Muscle layer of duodenum (tissue), 2 donors: ENCODE data around the gene ARFGEF3.

Source experiments
- H3K27ac ChIP-seq: one replicate; pipeline ENCODE4 v1.7.0; 2013; ENCODE audit warnings: mild to moderate bottlenecking, low read length
- H3K27me3 ChIP-seq: one replicate; pipeline ENCODE4 v1.7.0; 2013; ENCODE audit warnings: low read depth, mild to moderate bottlenecking, control low read depth, low read length
- H3K36me3 ChIP-seq, 2 donors: one replicate each; pipeline ENCODE4 v1.7.0; 2013; ENCODE audit warnings: low read length in 2 of 2, control low read depth in 1 of 2, mild to moderate bottlenecking in 1 of 2; ENCODE audit not compliant: insufficient read depth in 2 of 2, control insufficient read depth in 1 of 2
- H3K4me1 ChIP-seq, 2 donors: one replicate each; pipeline ENCODE4 v1.7.0; 2013; ENCODE audit warnings: low read length in 2 of 2, mild to moderate bottlenecking in 2 of 2, control low read depth in 1 of 2, moderate library complexity in 1 of 2; ENCODE audit not compliant: insufficient read depth in 2 of 2, control insufficient read depth in 1 of 2
- H3K4me3 ChIP-seq, 2 donors: one replicate each; pipeline ENCODE4 v1.7.0; 2013; ENCODE audit warnings: low read length in 2 of 2, low read depth in 1 of 2, mild to moderate bottlenecking in 1 of 2
- H3K9me3 ChIP-seq, 2 donors: one replicate each; pipeline ENCODE4 v1.7.0; 2013; ENCODE audit warnings: low read length in 2 of 2, control low read depth in 1 of 2, mild to moderate bottlenecking in 1 of 2; ENCODE audit not compliant: control insufficient read depth in 1 of 2
- donor health status: healthy.

The ARFGEF3 gene

DNA sequence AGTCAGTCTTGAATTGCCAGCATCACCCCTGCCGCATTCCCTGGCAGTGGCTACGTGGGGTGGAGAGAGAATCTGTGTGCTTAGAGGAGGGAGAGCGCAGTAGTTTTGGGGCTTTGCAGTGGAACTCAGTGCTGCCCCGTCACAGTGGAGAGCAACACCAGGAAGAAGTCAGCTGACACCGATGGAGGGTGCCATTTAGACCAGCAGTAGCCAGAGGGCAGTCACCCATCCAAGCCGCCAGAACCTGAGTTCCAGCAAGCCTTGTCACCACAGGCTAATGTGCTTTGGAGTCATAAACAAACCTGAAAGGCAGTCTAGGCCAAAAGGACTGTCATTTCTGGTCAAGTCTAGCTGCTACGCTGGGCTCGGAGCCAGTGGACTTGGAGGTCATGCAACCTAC, 32.5 kb upstream of the ARFGEF3 start:
- no peak overlapping the region for H3K27ac ChIP-seq
- no peaks in the 10 kb centered on the region for H3K27me3 ChIP-seq
- no peak overlapping the region for H3K4me3 ChIP-seq

DNA sequence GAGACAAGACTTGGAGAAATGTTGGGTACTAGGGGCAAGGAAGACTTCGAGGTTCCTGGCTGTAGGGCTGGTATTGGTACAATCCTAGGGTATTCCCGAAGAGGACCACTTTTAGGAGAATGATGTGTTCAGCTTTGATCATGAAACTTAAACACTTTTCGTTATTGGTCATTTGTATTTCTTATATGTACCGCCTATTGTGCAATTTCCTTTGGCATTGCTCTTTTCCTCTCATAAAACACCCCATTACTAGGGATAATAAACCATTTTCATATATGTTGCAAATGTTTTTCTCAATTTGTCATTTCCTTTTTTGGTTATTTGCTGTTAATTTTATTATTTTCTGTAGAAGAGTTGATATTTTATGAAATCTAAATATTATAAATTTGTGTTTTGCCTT, 18.9 kb upstream of the ARFGEF3 start:
- Histone ChIP-seq H3K27me3 (no peaks in the 10 kb centered on the region), H3K4me3 (no peak overlapping the region), H3K27ac (no peak overlapping the region), H3K9me3 (no peaks in the 10 kb centered on the region), H3K36me3 (no peaks in the 10 kb centered on the region), H3K4me1 (no peaks in the 10 kb centered on the region)

More for the DNA sequence above, 32.5 kb upstream of the ARFGEF3 start:
- Histone ChIP-seq H3K4me1 (no peaks in the 10 kb centered on the region), H3K36me3 (no peaks in the 10 kb centered on the region), H3K9me3 (no peaks in the 10 kb centered on the region)

DNA sequence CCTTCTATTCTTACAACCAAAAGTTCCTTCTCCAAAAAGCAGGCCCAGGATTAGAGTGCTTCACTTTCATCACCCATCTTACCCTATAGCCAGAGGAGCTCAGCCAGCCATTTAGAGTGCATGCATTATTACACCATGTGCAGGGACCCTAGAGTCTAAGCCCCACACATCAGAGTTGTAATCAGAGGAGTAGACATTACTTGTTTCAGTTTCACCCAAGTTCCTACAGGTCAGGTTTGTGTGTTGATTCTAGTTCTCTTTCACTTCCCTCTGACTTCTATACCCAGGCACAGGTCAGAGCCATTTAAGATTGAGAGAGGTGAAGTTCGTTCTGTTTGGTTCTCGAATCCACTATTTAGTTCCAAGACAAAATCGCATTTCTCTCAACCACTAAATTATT, 16.3 kb upstream of the ARFGEF3 start:
- H3K27ac ChIP-seq: no peak overlapping the region
- H3K4me3 ChIP-seq: no peak overlapping the region
- H3K9me3 ChIP-seq: no peaks in the 10 kb centered on the region
- no peaks in the 10 kb centered on the region for H3K4me1 ChIP-seq
- no peaks in the 10 kb centered on the region for H3K36me3 ChIP-seq
- H3K27me3 ChIP-seq: no peaks in the 10 kb centered on the region

DNA sequence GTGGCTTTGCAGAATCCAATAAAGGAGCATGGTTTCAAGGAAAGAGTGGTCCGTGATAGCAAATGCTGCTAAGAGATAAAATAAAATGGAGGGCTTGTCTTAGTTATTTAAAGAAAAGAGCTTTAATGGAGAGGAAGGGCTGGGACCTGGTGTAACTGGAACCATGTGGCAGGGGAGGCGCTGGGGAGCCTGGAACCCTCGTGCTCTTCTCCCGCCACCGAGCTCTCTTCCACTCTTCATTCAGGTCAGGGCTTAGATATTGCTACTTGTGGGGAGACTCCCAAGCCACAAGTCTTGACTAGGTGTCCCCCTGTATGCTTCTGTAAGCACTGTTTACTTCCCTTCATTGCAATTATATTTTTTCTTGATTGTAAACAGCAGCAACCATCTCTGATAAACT, 15.2 kb upstream of the ARFGEF3 start:
- Histone ChIP-seq H3K9me3 (no peaks in the 10 kb centered on the region), H3K36me3 (no peaks in the 10 kb centered on the region), H3K27me3 (no peaks in the 10 kb centered on the region), H3K4me3 (no peak overlapping the region), H3K27ac (no peak overlapping the region), H3K4me1 (no peaks in the 10 kb centered on the region)

DNA sequence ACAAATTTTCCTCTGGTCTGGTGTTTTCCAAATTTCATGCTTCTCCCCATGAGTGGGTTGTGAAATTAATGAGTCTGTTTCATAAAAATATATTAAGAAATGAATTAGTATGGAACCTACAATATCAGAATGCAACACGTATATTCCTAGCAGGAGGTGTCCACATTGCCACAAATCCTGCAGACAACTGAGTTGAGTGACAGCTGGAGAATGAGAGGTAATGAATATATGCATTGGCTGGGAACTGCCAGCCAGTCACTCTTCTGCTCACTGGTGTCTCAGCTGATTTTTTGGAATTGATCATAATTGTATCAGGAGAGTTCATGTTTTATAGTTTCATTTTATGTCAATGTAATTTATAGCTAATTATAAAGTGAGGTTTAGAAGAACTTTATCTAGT, 6.3 kb upstream of the ARFGEF3 start:
- H3K9me3 ChIP-seq: no peaks in the 10 kb centered on the region
- H3K36me3 ChIP-seq: no peaks in the 10 kb centered on the region
- H3K4me1 ChIP-seq: no peaks in the 10 kb centered on the region
- no peak overlapping the region for H3K4me3 ChIP-seq
- peaks cover 6% of the 10 kb centered on the region for H3K27me3 ChIP-seq
- H3K27ac ChIP-seq: no peak overlapping the region

DNA sequence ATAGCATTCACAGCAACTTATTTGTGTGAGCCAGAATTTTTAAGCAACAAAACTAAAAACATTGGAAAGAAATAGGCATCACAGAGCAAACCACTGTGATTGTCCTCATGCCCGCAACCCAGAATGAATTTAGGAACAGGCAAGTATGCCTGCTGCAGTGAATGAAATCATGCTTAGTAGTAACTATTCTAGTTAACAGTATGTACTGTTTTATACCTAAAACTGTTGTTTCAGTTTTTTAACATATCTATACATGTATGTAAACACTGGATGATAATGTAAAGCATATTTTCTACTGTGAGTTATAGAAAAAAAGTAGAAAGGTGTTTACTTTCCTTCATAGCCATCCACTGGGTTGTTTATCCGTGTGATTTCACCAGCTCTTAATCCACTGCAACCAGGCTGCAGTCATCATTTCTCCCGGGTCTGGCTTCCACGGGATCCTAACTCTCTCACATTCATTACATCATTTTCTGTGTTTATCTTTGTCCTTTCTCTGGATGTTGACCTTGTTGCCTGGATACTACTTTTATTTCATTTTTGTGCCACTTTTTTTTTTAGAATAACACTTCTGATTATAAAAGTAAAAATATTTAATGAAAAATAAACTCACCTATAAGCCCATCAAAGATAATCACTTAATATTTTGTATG, 3.6 kb upstream of the ARFGEF3 start:
- no peak overlapping the region for H3K27ac ChIP-seq
- peaks cover 0 to 14% of the 10 kb centered on the region in 2 donors for H3K4me1 ChIP-seq
- peaks cover 14% of the 10 kb centered on the region for H3K27me3 ChIP-seq
- no peaks in the 10 kb centered on the region for H3K36me3 ChIP-seq
- H3K4me3 ChIP-seq: no peak overlapping the region
- no peaks in the 10 kb centered on the region for H3K9me3 ChIP-seq

DNA sequence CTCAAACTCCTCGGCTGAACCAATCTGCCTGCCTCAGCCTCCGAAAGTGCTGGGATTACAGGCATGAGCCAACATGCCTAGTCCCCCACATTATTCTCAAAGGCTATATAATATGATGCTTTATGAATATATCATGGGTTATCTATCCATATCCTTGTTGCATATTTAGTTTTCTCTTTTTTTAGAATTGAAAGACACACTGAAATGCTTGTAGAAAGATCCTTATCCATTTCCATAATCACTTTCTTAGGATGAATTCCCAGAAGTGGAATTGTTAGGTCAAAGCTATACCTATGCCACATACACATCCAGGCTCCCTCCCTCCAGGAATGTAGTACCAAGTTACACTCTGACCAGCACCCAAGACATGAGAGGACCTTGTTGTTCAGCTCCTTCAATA, 2.5 kb upstream of the ARFGEF3 start:
- H3K4me1 ChIP-seq: peaks cover 0 to 14% of the 10 kb centered on the region in 2 donors
- H3K27ac ChIP-seq: no peak overlapping the region
- H3K27me3 ChIP-seq: peaks cover 14% of the 10 kb centered on the region
- no peaks in the 10 kb centered on the region for H3K36me3 ChIP-seq
- no peaks in the 10 kb centered on the region for H3K9me3 ChIP-seq
- no peak overlapping the region for H3K4me3 ChIP-seq

DNA sequence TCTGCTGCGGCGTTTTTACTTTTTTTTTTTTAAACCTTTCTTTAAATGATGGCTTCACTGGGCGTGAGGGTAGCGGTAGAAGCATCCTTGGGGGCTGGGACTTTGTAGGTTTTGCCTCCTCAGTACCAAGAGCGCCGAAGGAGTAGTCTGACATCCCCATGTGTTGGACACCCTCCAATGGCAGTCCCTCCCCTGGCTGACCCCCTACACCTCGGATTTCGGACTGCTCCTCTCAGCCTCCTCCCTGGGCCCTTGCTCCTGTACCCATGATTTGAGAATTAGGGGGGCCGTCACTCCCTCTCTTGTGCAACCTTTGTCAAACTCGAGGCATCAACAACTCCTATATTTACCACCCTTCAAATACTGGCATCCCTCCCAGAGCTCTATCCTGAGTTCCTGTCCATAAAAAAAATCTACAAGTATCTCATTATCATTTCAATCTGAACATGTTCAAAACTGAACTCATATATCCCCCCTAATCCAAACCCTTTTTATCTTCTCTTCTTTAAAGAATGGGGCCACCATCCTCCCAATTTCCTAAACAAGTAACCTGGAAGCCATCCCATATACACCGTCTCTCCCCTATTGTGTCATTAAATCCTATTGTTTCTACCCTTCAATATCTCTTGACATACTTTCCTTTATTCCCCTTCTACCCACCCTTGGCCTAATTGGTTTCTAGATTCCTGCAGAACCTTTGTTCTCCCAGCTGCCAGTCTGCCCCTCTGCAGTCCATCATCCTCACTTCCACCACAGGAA, 1.2 kb upstream of the ARFGEF3 start:
- Histone ChIP-seq H3K4me3 (peak overlapping the region; percentile 26 to 51), H3K4me1 (peaks cover 0 to 14% of the 10 kb centered on the region in 2 donors), H3K36me3 (no peaks in the 10 kb centered on the region), H3K27me3 (peaks cover 14% of the 10 kb centered on the region), H3K27ac (no peak overlapping the region), H3K9me3 (no peaks in the 10 kb centered on the region)

DNA sequence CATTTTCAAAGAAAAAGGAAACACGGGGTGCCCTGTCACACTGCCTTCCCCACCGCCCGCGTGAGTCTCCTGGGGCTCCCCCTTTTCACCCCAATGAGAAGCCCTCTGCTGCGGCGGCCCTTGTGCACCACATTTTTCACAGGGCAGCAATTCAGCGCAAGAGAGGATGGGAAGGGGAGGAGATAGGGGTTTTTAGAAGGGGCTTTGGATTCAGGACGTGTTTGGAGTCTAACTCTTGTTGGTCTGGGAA, 726 bp upstream of the ARFGEF3 start:
- H3K9me3 ChIP-seq: no peaks in the 10 kb centered on the region
- H3K27me3 ChIP-seq: peaks cover 14% of the 10 kb centered on the region
- peaks cover 0 to 14% of the 10 kb centered on the region in 2 donors for H3K4me1 ChIP-seq
- no peaks in the 10 kb centered on the region for H3K36me3 ChIP-seq
- H3K27ac ChIP-seq: no peak overlapping the region
- H3K4me3 ChIP-seq: peak overlapping the region; percentile 26 to 51

DNA sequence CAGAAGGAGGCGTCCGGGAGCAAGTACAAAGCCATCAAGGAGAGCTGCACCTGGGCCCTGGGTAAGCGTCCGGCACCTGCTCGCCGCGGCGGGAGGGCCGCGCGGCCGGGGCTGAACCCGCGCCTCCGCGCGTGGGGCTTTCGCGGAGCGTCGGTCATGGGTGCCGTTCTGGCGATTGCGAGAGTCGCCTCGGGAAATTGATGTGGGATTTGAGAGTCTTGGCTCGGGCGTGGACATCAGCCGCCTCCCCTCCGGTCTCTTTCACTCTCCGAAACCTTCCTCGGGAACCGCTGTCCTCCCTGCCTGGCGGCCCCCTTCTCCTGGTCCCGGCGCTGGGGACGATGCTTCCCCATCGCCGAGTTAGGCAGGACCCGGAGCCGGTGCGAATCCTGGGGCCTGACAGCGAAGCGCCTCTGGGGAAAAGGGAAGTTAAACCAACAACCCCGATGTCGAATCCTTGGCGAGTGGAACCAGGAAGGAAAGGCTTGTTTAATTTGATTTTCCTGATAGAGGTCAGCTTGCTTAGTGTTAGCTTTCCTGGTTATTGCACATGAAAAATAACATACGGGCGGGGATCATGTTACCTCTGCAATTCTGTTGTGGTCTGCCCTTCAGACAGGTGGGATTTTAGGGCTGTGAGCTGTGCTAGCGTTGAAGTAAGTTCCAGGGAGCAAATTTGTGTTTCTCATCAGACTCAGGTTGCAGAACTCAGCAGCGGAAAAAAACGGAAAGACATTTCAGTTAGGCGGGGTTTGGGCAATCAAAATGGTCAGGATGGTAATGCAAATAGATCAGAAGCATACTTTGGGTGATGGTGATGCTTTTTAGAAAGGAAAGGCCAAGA, 594 bp downstream of the ARFGEF3 start:
- peaks cover 0 to 14% of the 10 kb centered on the region in 2 donors for H3K4me1 ChIP-seq
- H3K9me3 ChIP-seq: no peaks in the 10 kb centered on the region
- H3K36me3 ChIP-seq: no peaks in the 10 kb centered on the region
- peak overlapping the region; percentile 69 to 75 for H3K4me3 ChIP-seq
- H3K27me3 ChIP-seq: peaks cover 10% of the 10 kb centered on the region
- no peak overlapping the region for H3K27ac ChIP-seq

DNA sequence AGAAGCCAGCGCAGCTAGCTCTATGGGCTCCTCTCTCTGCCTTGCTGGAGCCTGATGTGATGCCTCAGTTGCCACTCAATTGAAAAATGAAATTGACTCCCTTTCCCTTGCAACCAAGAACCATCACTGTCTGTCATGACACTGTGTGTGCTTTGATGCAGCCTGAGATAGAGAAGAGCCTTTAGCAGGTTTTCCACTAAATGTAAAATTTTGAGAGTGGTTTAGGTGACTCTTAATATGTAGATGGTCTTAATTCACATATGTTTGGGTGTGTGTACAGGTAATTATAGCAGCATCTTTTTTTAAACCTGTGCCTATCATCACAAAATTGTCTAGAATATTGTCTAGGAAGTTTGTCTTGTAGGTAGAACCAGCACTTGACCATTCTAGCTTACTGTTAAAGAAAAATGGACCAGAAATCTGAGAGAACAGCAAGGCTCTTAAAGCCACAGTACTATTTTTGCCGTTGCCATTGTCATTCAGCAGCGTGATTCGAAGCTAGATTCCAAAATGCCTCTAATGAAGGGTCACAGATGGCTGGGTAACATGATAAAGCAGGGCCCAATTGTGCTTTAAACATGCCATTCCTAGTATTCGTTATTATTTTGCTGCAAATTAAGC, 1.3 kb downstream of the ARFGEF3 start:
- H3K27me3 ChIP-seq: peaks cover 10% of the 10 kb centered on the region
- H3K9me3 ChIP-seq: no peaks in the 10 kb centered on the region
- no peak overlapping the region for H3K27ac ChIP-seq
- peaks cover 0 to 14% of the 10 kb centered on the region in 2 donors for H3K4me1 ChIP-seq
- H3K36me3 ChIP-seq: no peaks in the 10 kb centered on the region
- H3K4me3 ChIP-seq: peak overlapping the region in 1 of 2 donors; percentile 69
